Ovary (tissue), 3 donors: ENCODE measurements around the gene TBL1X.

Source experiments
- EP300 ChIP-seq: sonication (generic); formaldehyde crosslinking; IDR thresholded peaks from one replicate; pipeline ENCODE4 v1.6.1; 2017; ENCODE audit warnings: antibody characterized with exemption
- POLR2A ChIP-seq: fragments of 450-650 bp; IDR thresholded peaks from one replicate; pipeline ENCODE4 v1.6.1; 2017; ENCODE audit warnings: antibody characterized with exemption, mild to moderate bottlenecking, moderate library complexity
- TF ChIP-seq, protein P1 (sequence below), 3 donors: fragments of 450-650 bp in 2 of 3; fragments of 200-600 bp in 1 of 3; IDR thresholded peaks; one replicate each; pipeline versions ENCODE4 v1.5.1 to v1.8.0; 2016 to 2022; ENCODE audit warnings: antibody characterized with exemption in 3 of 3, mild to moderate bottlenecking in 1 of 3
- donor health status: DM: no; HTN: no; CAD: no.

DNA sequence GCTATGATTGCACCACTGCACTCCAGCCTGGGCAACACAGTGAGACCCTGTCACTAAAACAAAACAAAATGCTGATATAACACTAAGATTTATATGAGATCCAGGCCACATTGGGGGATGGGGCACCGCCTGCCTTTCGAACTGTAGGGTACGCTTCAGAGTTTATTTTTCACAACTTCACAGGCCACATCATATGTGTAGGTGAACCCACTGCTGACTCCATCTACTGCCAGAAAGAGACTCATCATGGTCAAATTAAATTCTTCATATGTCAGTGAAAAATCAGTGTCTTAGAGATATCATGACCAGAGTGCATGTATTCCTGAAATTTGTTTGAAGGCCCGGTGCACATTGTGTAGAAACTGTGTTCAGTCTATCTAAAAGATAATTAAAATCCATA lies 178.9 kb downstream of the TBL1X start:
- TF ChIP-seq, protein P1, sequence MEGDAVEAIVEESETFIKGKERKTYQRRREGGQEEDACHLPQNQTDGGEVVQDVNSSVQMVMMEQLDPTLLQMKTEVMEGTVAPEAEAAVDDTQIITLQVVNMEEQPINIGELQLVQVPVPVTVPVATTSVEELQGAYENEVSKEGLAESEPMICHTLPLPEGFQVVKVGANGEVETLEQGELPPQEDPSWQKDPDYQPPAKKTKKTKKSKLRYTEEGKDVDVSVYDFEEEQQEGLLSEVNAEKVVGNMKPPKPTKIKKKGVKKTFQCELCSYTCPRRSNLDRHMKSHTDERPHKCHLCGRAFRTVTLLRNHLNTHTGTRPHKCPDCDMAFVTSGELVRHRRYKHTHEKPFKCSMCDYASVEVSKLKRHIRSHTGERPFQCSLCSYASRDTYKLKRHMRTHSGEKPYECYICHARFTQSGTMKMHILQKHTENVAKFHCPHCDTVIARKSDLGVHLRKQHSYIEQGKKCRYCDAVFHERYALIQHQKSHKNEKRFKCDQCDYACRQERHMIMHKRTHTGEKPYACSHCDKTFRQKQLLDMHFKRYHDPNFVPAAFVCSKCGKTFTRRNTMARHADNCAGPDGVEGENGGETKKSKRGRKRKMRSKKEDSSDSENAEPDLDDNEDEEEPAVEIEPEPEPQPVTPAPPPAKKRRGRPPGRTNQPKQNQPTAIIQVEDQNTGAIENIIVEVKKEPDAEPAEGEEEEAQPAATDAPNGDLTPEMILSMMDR (IDR thresholded peaks at IDR 0.05) = no peak
- TF ChIP-seq POLR2A (no peak), EP300 (no peak)
